RWPE2 (cell line): ENCODE data around the gene BAHCC1.
A peak's percentile ranks its signal among the peaks of the same experiment; 100 is the strongest.

Experiments used
- ATAC-seq: fragments of 200-7000 bp; cut with Tn5 transposase; 3 replicates; pipeline ENCODE4 v1.9.1; 2021; ENCODE audit warnings: low read depth
- DNase-seq: peaks from one replicate; pipeline ENCODE4 v3.0.0-alpha.2; 2020; ENCODE audit warnings: low spot score
- H3K27ac ChIP-seq: fragments of 450-650 bp; 2 replicates; pipeline ENCODE4 v1.5.1; 2017; ENCODE audit warnings: mild to moderate bottlenecking; ENCODE audit not compliant: poor library complexity, severe bottlenecking
- H3K27me3 ChIP-seq: fragments of 250-450 bp; sonication (Bioruptor Pico); 2 replicates; pipeline ENCODE4 v1.5.1; 2021; ENCODE audit warnings: mild to moderate bottlenecking, moderate library complexity; ENCODE audit not compliant: insufficient read depth, poor library complexity, severe bottlenecking
- H3K36me3 ChIP-seq: fragments of 250-450 bp; sonication (Bioruptor Pico); 2 replicates; pipeline ENCODE4 v1.5.1; 2020; ENCODE audit warnings: low read depth, mild to moderate bottlenecking, moderate library complexity
- H3K4me1 ChIP-seq: fragments of 250-450 bp; sonication (Bioruptor Pico); 2 replicates; pipeline ENCODE4 v1.5.1; 2021; ENCODE audit warnings: mild to moderate bottlenecking, moderate library complexity; ENCODE audit not compliant: insufficient read depth, poor library complexity, severe bottlenecking
- H3K4me3 ChIP-seq: fragments of 250-450 bp; sonication (Bioruptor Pico); 2 replicates; pipeline ENCODE4 v1.5.1; 2021; ENCODE audit warnings: mild to moderate bottlenecking, moderate library complexity; ENCODE audit not compliant: severe bottlenecking
- H3K9me3 ChIP-seq: fragments of 250-450 bp; sonication (Bioruptor Pico); 2 replicates; pipeline ENCODE4 v1.5.1; 2021; ENCODE audit warnings: mild to moderate bottlenecking, moderate library complexity; ENCODE audit not compliant: severe bottlenecking
- CTCF ChIP-seq: fragments of 450-650 bp; IDR thresholded peaks from one replicate; pipeline ENCODE4 v1.5.1; 2017; ENCODE audit warnings: mild to moderate bottlenecking, moderate library complexity; ENCODE audit not compliant: poor library complexity, severe bottlenecking

Gene BAHCC1

GRCh38 chr17:81511554-81511803 lies 116.2 kb downstream of the BAHCC1 start:
- TF ChIP-seq CTCF: no peak
- peaks cover 36% of the 10 kb centered on the region for H3K36me3 ChIP-seq
- H3K9me3 ChIP-seq: no peaks in the 10 kb centered on the region
- peak overlapping the region; percentile 97 for H3K27ac ChIP-seq
- DNase-seq (no peak), ATAC-seq (no peak)
- H3K27me3 ChIP-seq: no peaks in the 10 kb centered on the region
- peak overlapping the region; percentile 66 for H3K4me3 ChIP-seq
- peaks cover 5% of the 10 kb centered on the region for H3K4me1 ChIP-seq

- H3K27me3 ChIP-seq: no peaks in the 10 kb centered on the region
- H3K4me3 ChIP-seq: peak overlapping the region; percentile 66
- H3K9me3 ChIP-seq: no peaks in the 10 kb centered on the region
- peak overlapping the region; percentile 97 for H3K27ac ChIP-seq
- DNase-seq (peak; percentile 74), ATAC-seq (no peak)
- peaks cover 5% of the 10 kb centered on the region for H3K4me1 ChIP-seq
- TF ChIP-seq CTCF: no peak
- H3K36me3 ChIP-seq: peaks cover 36% of the 10 kb centered on the region
Measured at GRCh38 chr17:81511804-81512561, 116.7 kb downstream of the BAHCC1 start.

- Histone ChIP-seq H3K4me3 (peak within 1 kb of the TSS; percentile 66), H3K4me1 (peaks cover 5% of the 10 kb centered on the region), H3K36me3 (peaks cover 36% of the 10 kb centered on the region), H3K9me3 (no peaks in the 10 kb centered on the region), H3K27me3 (no peaks in the 10 kb centered on the region), H3K27ac (peak within 1 kb of the TSS; percentile 97)
- no peak for TF ChIP-seq CTCF
- DNase-seq: peak; percentile 91
- ATAC-seq: peak; percentile 4
Measured at GRCh38 chr17:81512562-81513371, 117.5 kb downstream of the BAHCC1 start, which contains the start of gene ACTG1. Gene ACTG1, minus strand, starts transcription at chr17:81512799. Its CDS starts 445 bp downstream, at chr17:81512354.

- peaks cover 36% of the 10 kb centered on the region for H3K36me3 ChIP-seq
- peak overlapping the region; percentile 97 for H3K27ac ChIP-seq
- TF ChIP-seq CTCF: no peak
- peak overlapping the region; percentile 66 for H3K4me3 ChIP-seq
- no peak for DNase-seq
- peak; percentile 6; the same call in 2 of the 3 replicates for ATAC-seq
- H3K9me3 ChIP-seq: no peaks in the 10 kb centered on the region
- H3K27me3 ChIP-seq: no peaks in the 10 kb centered on the region
- peaks cover 5% of the 10 kb centered on the region for H3K4me1 ChIP-seq
Measured at GRCh38 chr17:81513372-81513752, 118.1 kb downstream of the BAHCC1 start.
